Ecto neural progenitor cell (in vitro differentiated cells): ENCODE data around the gene GABBR2.

Experiments used
- DNase-seq: peaks from one replicate; pipeline ENCODE4 v3.0.0-alpha.2; 2018; ENCODE audit warnings: low spot score

Gene GABBR2

GRCh38 chr9:98370300-98370975 is 338.3 kb downstream of the GABBR2 start:
- no peak for DNase-seq

GRCh38 chr9:98369896-98370295 is 338.8 kb downstream of the GABBR2 start:
- no peak for DNase-seq

DNA sequence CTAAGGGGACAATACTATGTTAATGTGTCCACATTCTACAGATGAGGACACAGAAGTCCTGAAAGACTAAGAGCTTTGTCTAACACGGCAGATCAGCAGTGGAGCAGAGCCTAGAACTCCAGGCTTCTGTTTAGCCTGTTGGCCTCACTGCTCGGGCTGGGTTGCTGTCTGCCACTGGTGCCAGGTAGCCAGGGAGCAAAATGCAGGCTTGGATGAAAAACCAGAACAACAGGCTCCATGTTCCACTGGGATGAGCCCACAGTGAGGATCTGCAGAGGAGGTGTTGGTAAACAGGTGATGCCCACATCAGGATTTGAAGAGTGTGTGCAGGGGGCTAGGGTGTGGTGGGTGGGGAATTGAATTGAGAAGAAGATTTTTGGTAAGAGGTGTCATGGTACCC is 339.3 kb downstream of the GABBR2 start:
- no peak for DNase-seq

- DNase-seq: no peak
Observed at GRCh38 chr9:98369066-98369425, 339.7 kb downstream of the GABBR2 start.

DNA sequence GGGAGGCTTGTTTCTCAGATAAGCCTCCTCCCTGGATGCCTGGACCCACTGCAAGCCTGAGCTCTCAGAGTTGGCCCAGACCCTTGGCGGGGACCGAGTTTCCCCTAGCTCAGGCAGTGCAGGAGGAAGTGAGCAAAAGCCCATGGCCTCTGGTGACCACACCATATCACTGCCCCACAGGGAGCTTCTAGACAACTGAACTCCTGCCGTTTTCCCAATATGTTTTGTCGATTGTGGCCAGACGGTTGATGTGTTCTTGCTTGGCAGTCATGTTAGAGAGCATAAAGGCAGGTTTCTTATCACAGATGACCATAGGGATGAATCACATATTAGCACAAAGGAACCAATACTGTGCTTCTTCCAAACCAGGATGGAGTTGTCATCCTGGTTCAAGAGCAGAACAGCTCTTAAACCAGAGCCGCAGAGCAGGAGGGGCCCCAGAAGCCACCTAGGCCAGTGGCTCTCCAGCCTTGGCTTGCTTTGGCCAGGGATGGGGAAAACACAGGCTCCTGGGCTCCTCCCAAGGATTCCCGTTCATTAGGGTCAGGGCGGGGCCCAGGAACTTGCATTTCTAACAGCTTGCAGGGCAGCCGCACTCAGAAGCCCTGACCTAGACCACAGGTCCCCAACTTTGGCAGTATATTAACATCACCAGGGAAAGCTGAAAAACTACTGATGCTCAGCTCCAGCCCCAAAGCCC is 340.2 kb downstream of the GABBR2 start:
- no peak for DNase-seq

- DNase-seq: no peak
Observed at GRCh38 chr9:98367923-98368322, 340.8 kb downstream of the GABBR2 start.

- no peak for DNase-seq
Observed at GRCh38 chr9:98367371-98367900, 341.3 kb downstream of the GABBR2 start.

DNA sequence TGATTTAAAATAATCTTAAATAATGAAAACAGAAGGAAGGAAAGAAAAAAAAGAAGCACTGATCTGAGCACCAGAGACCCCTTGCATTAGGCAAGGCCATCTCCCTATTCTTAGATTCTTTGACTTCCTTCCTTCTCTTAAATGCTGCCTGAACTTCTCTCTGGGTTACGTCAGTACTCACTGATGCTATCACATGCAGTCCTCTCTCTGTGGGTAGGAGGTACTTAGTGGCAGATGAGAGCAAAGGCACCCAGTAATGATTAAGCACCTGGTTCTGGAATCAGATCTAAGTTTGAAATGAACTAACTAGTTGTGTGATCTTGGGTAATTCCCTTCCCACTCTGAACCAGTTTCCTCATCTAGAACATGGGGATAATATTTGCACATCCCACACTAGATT is 343.0 kb downstream of the GABBR2 start:
- DNase-seq: no peak

GRCh38 chr9:98365227-98365669 is 343.5 kb downstream of the GABBR2 start:
- peak; percentile 33 for DNase-seq

GRCh38 chr9:98364086-98364485 is 344.6 kb downstream of the GABBR2 start:
- no peak for DNase-seq

GRCh38 chr9:98363644-98364043 is 345.1 kb downstream of the GABBR2 start:
- no peak for DNase-seq

DNA sequence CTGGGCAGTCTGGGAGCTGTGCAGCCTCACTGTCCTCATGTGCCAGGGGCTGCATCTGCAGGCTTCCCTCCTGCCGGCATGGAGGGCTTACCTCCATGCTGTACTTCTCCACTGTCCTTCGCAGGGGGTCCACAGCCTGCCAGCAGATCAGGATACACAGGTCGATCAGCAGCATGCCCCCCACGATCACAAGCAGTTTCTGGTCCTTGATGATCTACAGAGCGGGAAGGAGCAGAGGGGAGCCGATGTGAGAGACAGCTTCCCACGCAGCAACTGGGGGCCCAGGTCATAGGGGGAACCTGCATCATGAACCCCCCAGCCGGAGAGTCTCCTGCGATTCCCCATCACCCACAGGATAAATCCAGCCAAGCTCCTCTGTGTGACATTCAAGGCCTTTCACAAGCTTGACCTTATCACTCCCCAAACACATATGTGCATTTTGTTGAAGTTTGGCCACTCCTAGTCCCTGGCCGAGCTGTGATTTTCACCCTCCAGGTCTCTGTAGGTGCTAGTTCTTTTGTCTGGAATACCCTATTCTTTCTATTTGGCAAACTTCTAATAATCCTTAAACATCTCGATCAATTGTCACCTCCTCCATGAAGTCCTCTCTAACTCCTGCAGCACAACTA is 346.0 kb downstream of the GABBR2 start:
- DNase-seq: no peak

DNA sequence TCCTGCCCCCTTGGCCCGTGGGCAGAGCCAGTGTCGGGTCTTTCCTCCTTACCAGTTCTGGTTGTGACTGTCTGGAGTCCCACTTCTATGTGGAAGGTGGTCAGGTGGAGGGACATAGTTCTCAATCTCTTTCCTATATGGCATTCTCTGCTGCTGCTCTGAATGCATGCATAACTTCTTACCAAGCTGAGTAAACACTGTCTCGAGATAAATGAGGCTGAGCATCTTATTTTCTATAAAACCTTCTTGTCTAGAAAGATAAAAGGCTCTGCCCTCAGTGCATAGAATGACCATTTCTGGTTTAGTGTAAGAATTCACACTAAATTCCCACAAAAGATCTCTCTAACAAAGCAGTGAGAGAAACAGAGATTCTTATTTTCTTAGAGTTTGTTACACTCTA is 347.1 kb downstream of the GABBR2 start:
- no peak for DNase-seq

- DNase-seq: no peak
Observed at GRCh38 chr9:98360176-98360708, 348.5 kb downstream of the GABBR2 start.

DNA sequence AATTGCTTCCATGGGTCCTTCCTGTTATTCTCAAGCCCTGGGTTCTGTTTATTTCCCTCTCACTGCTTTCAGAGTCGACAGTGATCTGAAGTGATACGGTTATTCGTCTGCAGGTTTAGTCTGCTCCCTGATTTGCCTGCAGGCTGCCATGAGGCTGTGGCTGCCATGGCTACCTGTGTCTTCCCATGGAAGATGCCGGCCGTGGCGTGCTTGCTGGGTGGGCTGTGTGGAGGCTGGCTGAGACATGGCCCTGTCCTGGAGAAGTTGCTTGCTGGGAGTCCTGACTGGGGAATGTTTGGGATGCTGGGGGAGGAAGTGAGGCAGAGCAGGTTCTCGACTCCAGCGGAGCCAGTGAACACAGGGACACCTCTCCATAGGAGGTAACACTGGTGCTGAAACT is 349.2 kb downstream of the GABBR2 start:
- peak; percentile 43 for DNase-seq

DNA sequence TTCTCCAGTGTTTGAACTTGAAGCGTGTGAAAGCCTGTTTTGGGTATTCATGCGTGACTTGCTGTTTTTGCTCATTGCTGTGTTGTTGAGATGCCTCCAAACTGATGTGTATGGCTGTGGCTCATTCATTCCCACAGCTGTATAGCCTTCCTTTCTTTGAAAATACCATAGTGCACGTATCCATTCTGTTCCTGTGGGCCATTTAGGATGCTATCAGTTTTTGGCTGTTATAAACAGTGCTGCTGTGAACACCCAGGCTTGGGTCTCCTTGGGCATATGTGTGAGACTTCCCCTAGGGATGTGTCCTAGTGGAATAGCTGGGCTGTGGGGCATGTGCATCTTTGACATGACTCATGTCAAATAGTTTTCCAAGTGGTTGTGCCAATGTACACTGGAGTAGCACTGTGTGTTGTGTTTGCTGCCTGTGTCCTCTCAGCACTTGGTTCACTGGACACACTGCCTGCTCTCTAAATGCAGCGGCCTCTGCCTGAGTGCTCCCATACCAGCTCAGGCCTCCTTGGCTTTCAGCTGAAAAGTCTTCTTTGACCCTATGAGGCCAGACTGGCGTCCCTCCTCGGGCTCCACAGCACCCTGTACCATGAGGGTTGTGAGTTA is 350.7 kb downstream of the GABBR2 start:
- no peak for DNase-seq

GRCh38 chr9:98356953-98357690 is 351.6 kb downstream of the GABBR2 start:
- DNase-seq: no peak

GRCh38 chr9:98356326-98356725 is 352.4 kb downstream of the GABBR2 start:
- no peak for DNase-seq

DNA sequence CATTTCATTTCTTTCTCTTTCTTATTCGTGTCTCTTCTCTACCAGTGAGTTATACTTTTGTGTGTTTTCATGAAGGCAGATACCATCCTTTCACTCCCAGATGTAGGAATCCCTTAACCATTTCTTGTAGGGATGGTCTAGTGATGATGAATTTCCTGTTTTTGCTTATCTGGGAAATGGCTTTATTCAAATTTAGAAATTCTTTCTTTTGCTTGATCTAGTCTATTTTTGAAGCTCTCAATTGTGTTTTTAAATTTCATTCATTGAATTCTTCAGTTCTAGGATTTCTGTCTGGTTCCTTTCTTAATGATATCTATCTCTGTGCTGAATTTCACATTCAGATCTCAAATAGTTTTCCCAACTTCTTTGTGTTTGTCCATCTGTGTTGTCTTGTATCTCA is 357.4 kb downstream of the GABBR2 start:
- DNase-seq: no peak

- no peak for DNase-seq
Observed at GRCh38 chr9:98347642-98348041, 361.1 kb downstream of the GABBR2 start.

DNA sequence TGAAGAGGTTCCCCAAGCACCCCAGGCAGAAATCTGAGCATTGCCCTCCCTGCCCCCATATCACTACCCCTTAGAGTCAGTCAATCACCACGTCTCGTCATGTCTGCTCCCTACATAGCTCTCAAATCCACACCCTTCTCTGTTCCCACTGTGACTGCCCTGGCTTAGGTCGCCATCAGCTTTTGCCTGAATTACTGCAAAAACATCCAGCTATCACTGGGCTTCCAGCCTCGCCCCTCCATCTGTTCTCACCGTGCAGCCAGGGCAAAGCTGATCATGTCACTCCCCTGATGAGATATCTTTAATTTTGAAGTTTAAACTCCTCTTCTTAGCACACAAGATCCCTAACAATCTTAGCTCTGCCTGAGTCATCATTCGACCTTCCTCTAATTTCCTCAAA is 363.7 kb downstream of the GABBR2 start:
- DNase-seq: no peak

- no peak for DNase-seq
Observed at GRCh38 chr9:98344581-98344980, 364.2 kb downstream of the GABBR2 start.
